HCT116 (cell line): ENCODE measurements around the gene OASL. TPM values are rescaled to one million over a fixed set of nuclear protein-coding genes. Genes with fewer than 3 reads are reported as not detected.
"Not testable (repeated sequence)": the region's sequence is repeated elsewhere in the genome, so short reads cannot be mapped to it uniquely, and the experiment has no call there.

ENCODE experiments used
- ATAC-seq: fragments of 200-7000 bp; cut with Tn5 transposase; 2 replicates; pipeline ENCODE4 v1.9.1; 2020; ENCODE audit warnings: mild to moderate bottlenecking, moderate library complexity
- BruUV-seq: library from RNA; stranded (reverse); fragments of 400-500 nt; replicated peaks from 2 replicates; lab custom pipeline; 2021; lab: Mats Ljungman, UMichigan
- CTCF ChIA-PET: fragments of 300-600 bp; sonication (Branson Sonifier 250); formaldehyde crosslinking; loops from one replicate; lab custom pipeline; 2021; ENCODE audit warnings: antibody characterized with exemption; lab: Charles Lee
- POLR2A ChIA-PET: fragments of 300-600, 350-600 bp; sonication (Branson Sonifier 250); formaldehyde crosslinking; loops from one replicate; lab custom pipeline; 2021; ENCODE audit warnings: antibody characterized with exemption; lab: Charles Lee
- RAD21 ChIA-PET, 2 experiments: fragments of 300-600 bp; sonication (Branson Sonifier 250); formaldehyde crosslinking; loops; one replicate each; lab custom pipeline; 2023; ENCODE audit warnings: low total read pairs in 2 of 2; ENCODE audit not compliant: uncharacterized antibody in 2 of 2, unreplicated experiment in 2 of 2, low non-redundant PET in 1 of 2; lab: Charles Lee
- DNase-seq: peaks from one replicate; pipeline ENCODE4 v3.0.0-alpha.2; 2010; ENCODE audit warnings: low read depth, low spot score
- H2AFZ ChIP-seq: fragments of 200-600 bp; shearing (Covaris generic), sonication (generic); 2 replicates; pipeline ENCODE4 v1.6.1; 2017; ENCODE audit warnings: low read depth, mixed run types, mixed read lengths, antibody characterized with exemption, low read length; ENCODE audit not compliant: poor library complexity, severe bottlenecking
- H3K27ac ChIP-seq: 2 replicates; pipeline ENCODE4 v1.5.1; 2012; ENCODE audit warnings: low read depth, low read length
- H3K27me3 ChIP-seq: fragments of 200-600 bp; sonication (generic); 2 replicates; pipeline ENCODE4 v1.6.1; 2016; ENCODE audit warnings: mixed run types, low read length, mixed read lengths; ENCODE audit not compliant: insufficient read depth
- H3K36me3 ChIP-seq, 2 experiments: fragments of 200-500 bp in 1 of 2; fragments of 200-600 bp in 1 of 2; sonication (Bioruptor generic) in 1 of 2; sonication (generic) in 1 of 2; 2 replicates each; pipeline versions ENCODE4 v1.5.1 to v1.6.1; 2014 to 2016; ENCODE audit warnings: low read length in 2 of 2, inconsistent platforms in 1 of 2, mixed read lengths in 1 of 2, mixed run types in 1 of 2; ENCODE audit not compliant: insufficient read depth in 2 of 2, control insufficient read depth in 1 of 2
- H3K4me1 ChIP-seq, 2 experiments: fragments of 200-600 bp in 1 of 2; sonication (generic) in 1 of 2; 2 replicates each; pipeline versions ENCODE4 v1.5.1 to v1.6.1; 2012 to 2017; ENCODE audit warnings: low read length in 2 of 2, inconsistent platforms in 1 of 2, mild to moderate bottlenecking in 1 of 2, mixed read lengths in 1 of 2, mixed run types in 1 of 2, moderate library complexity in 1 of 2; ENCODE audit not compliant: insufficient read depth in 2 of 2, control insufficient read depth in 1 of 2
- H3K4me2 ChIP-seq: fragments of 200-600 bp; sonication (generic); 2 replicates; pipeline ENCODE4 v1.6.1; 2017; ENCODE audit warnings: mixed run types, low read length, mixed read lengths
- H3K4me3 ChIP-seq, 2 experiments: fragments of 200-600 bp in 1 of 2; sonication (generic) in 1 of 2; replicated peaks in 1 of 2; 2 replicates each; pipeline ENCODE4 v1.5.1; 2011 to 2016; ENCODE audit warnings: low read length in 2 of 2, control low read depth in 1 of 2, low read depth in 1 of 2, mild to moderate bottlenecking in 1 of 2, mixed read lengths in 1 of 2, mixed run types in 1 of 2
- H3K79me2 ChIP-seq: fragments of 200-600 bp; sonication (generic); 2 replicates; pipeline ENCODE4 v1.6.1; 2017; ENCODE audit warnings: mild to moderate bottlenecking, mixed run types, low read length, moderate library complexity, mixed read lengths; ENCODE audit not compliant: insufficient read depth
- H3K9ac ChIP-seq: fragments of 200-600 bp; sonication (generic); 2 replicates; pipeline ENCODE4 v1.6.1; 2016; ENCODE audit warnings: low read length, mixed read lengths
- H3K9me2 ChIP-seq: fragments of 200-600 bp; sonication (generic), shearing (Covaris generic); 2 replicates; pipeline ENCODE4 v1.6.1; 2017; ENCODE audit warnings: mixed run types, mild to moderate bottlenecking, moderate library complexity; ENCODE audit not compliant: insufficient read depth
- H3K9me3 ChIP-seq, 2 experiments: fragments of 200-500 bp in 1 of 2; fragments of 200-600 bp in 1 of 2; sonication (Bioruptor generic) in 1 of 2; sonication (generic) in 1 of 2; 2 replicates each; pipeline ENCODE4 v1.6.1; 2014 to 2017; ENCODE audit warnings: low read length in 2 of 2, mixed read lengths in 2 of 2, inconsistent platforms in 1 of 2, low read depth in 1 of 2, mild to moderate bottlenecking in 1 of 2, mixed run types in 1 of 2, moderate library complexity in 1 of 2; ENCODE audit not compliant: control insufficient read depth in 1 of 2, insufficient read depth in 1 of 2
- H4K20me1 ChIP-seq: fragments of 200-600 bp; sonication (generic), shearing (Covaris generic); 2 replicates; pipeline ENCODE4 v1.6.1; 2017; ENCODE audit warnings: mixed run types, mild to moderate bottlenecking, moderate library complexity; ENCODE audit not compliant: insufficient read depth
- EGR1 ChIP-seq: IDR thresholded peaks from 2 replicates; pipeline ENCODE4 v1.6.1; 2012; ENCODE audit warnings: low read depth
- ELF1 ChIP-seq: IDR thresholded peaks from 2 replicates; pipeline ENCODE4 v1.6.1; 2012; ENCODE audit warnings: low read depth, borderline replicate concordance
- FOSL1 ChIP-seq: IDR thresholded peaks from 2 replicates; pipeline ENCODE4 v1.6.1; 2012; ENCODE audit warnings: low read depth
- POLR2A ChIP-seq: IDR thresholded peaks from 2 replicates; pipeline ENCODE4 v1.7.0; 2011; ENCODE audit warnings: borderline replicate concordance; ENCODE audit not compliant: insufficient read depth, insufficient read length; ENCODE audit errors: extremely low read depth
- POLR2AphosphoS5 ChIP-seq: IDR thresholded peaks from 2 replicates; pipeline ENCODE4 v1.6.1; 2011; ENCODE audit warnings: mild to moderate bottlenecking, low read depth, low read length, moderate library complexity
- RAD21 ChIP-seq: IDR thresholded peaks from 2 replicates; pipeline ENCODE4 v1.6.1; 2012; ENCODE audit warnings: low read depth, mild to moderate bottlenecking
- SIN3A ChIP-seq: IDR thresholded peaks from 2 replicates; pipeline ENCODE4 v1.6.1; 2012; ENCODE audit warnings: low read depth
- YY1 ChIP-seq: IDR thresholded peaks from 2 replicates; pipeline ENCODE4 v1.6.1; 2011; ENCODE audit warnings: low read length, low read depth, moderate library complexity, mild to moderate bottlenecking; ENCODE audit not compliant: insufficient replicate concordance; ENCODE audit errors: extremely low read depth
- intact Hi-C: fragments of 100-400 bp; cut with micrococcal nuclease; formaldehyde crosslinking; loops from 2 replicates; pipeline ENCODE4 v1.10.0; 2022
- total RNA-seq: library from RNA; stranded (reverse); gene quantifications from one replicate; pipeline ENCODE4 v1.2.1, GENCODE V29; 2021; ENCODE audit not compliant: unreplicated experiment
- TF ChIP-seq, protein P1 (sequence below): IDR thresholded peaks from 2 replicates; pipeline ENCODE4 v1.6.1; 2011; ENCODE audit warnings: mild to moderate bottlenecking, low read length, moderate library complexity; ENCODE audit not compliant: insufficient replicate concordance; ENCODE audit errors: extremely low read depth

OASL gene
- total RNA-seq, 1 experiment from 2014 or later: 4.1 TPM

- no peaks in the 10 kb centered on the region for H3K9me3 ChIP-seq
- POLR2A ChIA-PET: interaction anchor here (1.4 kb wide), 1 partner anchor 16 kb away, joined by 3 read pairs; no protein-coding TSS in a partner anchor
- H3K36me3 ChIP-seq: no peaks in the 10 kb centered on the region
- DNase-seq (no peak), ATAC-seq (no peak)
- no peaks in the 10 kb centered on the region for H3K9me2 ChIP-seq
- no peak overlapping the region for H3K4me2 ChIP-seq
- no peaks in the 10 kb centered on the region for H3K4me1 ChIP-seq
- TF ChIP-seq POLR2AphosphoS5 (no peak), POLR2A (no peak), YY1 (no peak), RAD21 (no peak), SIN3A (no peak), EGR1 (no peak), FOSL1 (no peak), ELF1 (no peak)
- TF ChIP-seq, protein P1, sequence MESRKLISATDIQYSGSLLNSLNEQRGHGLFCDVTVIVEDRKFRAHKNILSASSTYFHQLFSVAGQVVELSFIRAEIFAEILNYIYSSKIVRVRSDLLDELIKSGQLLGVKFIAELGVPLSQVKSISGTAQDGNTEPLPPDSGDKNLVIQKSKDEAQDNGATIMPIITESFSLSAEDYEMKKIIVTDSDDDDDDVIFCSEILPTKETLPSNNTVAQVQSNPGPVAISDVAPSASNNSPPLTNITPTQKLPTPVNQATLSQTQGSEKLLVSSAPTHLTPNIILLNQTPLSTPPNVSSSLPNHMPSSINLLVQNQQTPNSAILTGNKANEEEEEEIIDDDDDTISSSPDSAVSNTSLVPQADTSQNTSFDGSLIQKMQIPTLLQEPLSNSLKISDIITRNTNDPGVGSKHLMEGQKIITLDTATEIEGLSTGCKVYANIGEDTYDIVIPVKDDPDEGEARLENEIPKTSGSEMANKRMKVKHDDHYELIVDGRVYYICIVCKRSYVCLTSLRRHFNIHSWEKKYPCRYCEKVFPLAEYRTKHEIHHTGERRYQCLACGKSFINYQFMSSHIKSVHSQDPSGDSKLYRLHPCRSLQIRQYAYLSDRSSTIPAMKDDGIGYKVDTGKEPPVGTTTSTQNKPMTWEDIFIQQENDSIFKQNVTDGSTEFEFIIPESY: no peak
- CTCF ChIA-PET: interaction anchor here (1.9 kb wide), 1 partner anchor 19 kb away, joined by 7 read pairs; no protein-coding TSS in a partner anchor
- BruUV-seq: no TSS peak
- no peaks in the 10 kb centered on the region for H4K20me1 ChIP-seq
- RAD21 ChIA-PET: no interaction called here
- no peak overlapping the region for H2AFZ ChIP-seq
- H3K79me2 ChIP-seq: no peaks in the 10 kb centered on the region
- H3K4me3 ChIP-seq: no peak overlapping the region
- no peaks in the 10 kb centered on the region for H3K27me3 ChIP-seq
- intact Hi-C loops: no loop called here
- no peak overlapping the region for H3K27ac ChIP-seq
- H3K9ac ChIP-seq: no peak overlapping the region
Measured at GRCh38 chr12:121079736-121080272, 40.8 kb upstream of the OASL start.

- H4K20me1 ChIP-seq, ATAC-seq, H3K9ac ChIP-seq, H3K4me2 ChIP-seq, BruUV-seq, intact Hi-C loops, H3K9me3 ChIP-seq, CTCF ChIA-PET, H2AFZ ChIP-seq, H3K4me3 ChIP-seq, H3K27me3 ChIP-seq, H3K4me1 ChIP-seq, DNase-seq, H3K27ac ChIP-seq, RAD21 ChIA-PET, POLR2A ChIA-PET, H3K79me2 ChIP-seq, H3K9me2 ChIP-seq, H3K36me3 ChIP-seq: not testable (repeated sequence)
Measured at GRCh38 chr12:121077440-121077839, 38.4 kb upstream of the OASL start.

- H3K4me3 ChIP-seq, H4K20me1 ChIP-seq, H3K4me2 ChIP-seq, H3K9ac ChIP-seq, H2AFZ ChIP-seq, CTCF ChIA-PET, H3K79me2 ChIP-seq, BruUV-seq, intact Hi-C loops, H3K4me1 ChIP-seq, RAD21 ChIA-PET, H3K27ac ChIP-seq, H3K9me3 ChIP-seq, POLR2A ChIA-PET, H3K27me3 ChIP-seq, H3K36me3 ChIP-seq, H3K9me2 ChIP-seq, ATAC-seq, DNase-seq: not testable (repeated sequence)
Measured at GRCh38 chr12:121075911-121076310, 36.9 kb upstream of the OASL start.
